ENCODE measurements around the gene SLC38A8.

Gene SLC38A8

DNA sequence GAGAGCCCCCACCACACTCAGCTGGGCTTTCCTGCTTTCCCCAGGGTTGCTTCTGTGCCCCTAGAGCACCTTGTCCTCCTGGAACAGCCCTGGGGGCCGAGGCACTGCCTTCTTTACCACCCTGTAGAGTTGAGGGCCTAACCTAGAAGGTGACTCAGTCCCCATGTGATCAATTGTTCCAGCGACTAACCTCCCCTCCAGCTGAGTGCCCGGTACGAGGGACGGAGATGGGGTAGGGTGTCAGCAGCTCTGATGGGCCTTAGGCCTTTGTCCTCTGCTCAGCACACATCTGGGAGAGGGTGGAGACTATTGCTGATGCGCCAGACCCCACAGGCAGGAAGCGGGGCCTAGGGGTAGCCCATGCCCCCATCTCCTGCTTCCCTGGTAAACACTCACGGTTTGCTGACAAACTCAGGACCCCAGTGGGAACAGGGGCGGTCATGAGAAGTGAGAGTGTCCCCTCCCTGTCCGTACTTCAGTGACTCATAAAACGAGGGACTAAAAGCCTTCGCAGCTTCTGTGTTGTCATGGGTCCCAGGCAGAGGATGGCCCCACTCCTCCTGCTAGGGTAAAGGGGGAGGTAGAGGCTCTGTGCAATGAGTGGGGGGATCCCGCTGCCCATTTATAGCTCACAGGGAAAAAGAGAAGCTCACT lies 41.5 kb downstream of the SLC38A8 start:
- TF ChIP-seq, protein P1, sequence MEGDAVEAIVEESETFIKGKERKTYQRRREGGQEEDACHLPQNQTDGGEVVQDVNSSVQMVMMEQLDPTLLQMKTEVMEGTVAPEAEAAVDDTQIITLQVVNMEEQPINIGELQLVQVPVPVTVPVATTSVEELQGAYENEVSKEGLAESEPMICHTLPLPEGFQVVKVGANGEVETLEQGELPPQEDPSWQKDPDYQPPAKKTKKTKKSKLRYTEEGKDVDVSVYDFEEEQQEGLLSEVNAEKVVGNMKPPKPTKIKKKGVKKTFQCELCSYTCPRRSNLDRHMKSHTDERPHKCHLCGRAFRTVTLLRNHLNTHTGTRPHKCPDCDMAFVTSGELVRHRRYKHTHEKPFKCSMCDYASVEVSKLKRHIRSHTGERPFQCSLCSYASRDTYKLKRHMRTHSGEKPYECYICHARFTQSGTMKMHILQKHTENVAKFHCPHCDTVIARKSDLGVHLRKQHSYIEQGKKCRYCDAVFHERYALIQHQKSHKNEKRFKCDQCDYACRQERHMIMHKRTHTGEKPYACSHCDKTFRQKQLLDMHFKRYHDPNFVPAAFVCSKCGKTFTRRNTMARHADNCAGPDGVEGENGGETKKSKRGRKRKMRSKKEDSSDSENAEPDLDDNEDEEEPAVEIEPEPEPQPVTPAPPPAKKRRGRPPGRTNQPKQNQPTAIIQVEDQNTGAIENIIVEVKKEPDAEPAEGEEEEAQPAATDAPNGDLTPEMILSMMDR (IDR thresholded peaks at IDR 0.05; ENCODE audit: control insufficient read depth, insufficient read depth, low read depth, low read length, missing control alignments) = no peak
- DNase-seq (ENCODE audit: low read depth) = no peak
- no peak overlapping the region for H3K4me3 ChIP-seq (ENCODE audit: control insufficient read depth, low read depth, low read length)

- no peak for DNase-seq (ENCODE audit: low read depth)
- TF ChIP-seq, protein P1 (IDR thresholded peaks at IDR 0.05; ENCODE audit: control insufficient read depth, insufficient read depth, low read depth, low read length, missing control alignments) = no peak
- no peak overlapping the region for H3K4me3 ChIP-seq (ENCODE audit: control insufficient read depth, low read depth, low read length)
These were observed 44.5 kb downstream of the SLC38A8 start for GRCh38 chr16:83998091-83998490.

- TF ChIP-seq, protein P1 (IDR thresholded peaks at IDR 0.05; ENCODE audit: control insufficient read depth, insufficient read depth, low read depth, low read length, missing control alignments) = no peak
- H3K4me3 ChIP-seq (ENCODE audit: control insufficient read depth, low read depth, low read length) = no peak overlapping the region
- DNase-seq (ENCODE audit: low read depth) = no peak
These were observed 45.9 kb downstream of the SLC38A8 start for GRCh38 chr16:83996481-83997252.

GRCh38 chr16:83995754-83996153 lies 46.8 kb downstream of the SLC38A8 start:
- no peak for DNase-seq (ENCODE audit: low read depth)

DNA sequence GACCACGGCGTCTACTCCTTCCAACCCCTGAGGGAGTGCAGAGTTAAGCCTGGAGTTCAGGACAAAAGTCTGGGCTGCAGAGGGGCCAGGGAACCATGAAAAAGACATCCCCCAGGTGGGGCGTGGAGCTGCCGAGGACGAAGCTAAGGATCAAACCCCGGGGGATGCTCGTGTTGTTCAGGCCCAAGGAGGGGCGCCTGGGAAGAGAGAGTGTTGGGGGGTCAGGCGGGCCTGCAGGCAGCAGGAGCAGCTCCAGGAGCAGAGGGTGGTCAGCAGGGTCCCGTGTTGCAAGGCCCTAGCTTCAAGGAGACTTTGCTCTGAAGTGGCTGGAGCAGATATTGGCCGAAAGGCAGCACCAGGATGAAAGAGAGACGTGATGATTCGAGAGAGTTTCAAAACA lies 47.9 kb downstream of the SLC38A8 start:
- no peak for DNase-seq (ENCODE audit: low read depth)
- TF ChIP-seq, protein P1 (IDR thresholded peaks at IDR 0.05; ENCODE audit: control insufficient read depth, insufficient read depth, low read depth, low read length, missing control alignments) = no peak
- no peak overlapping the region for H3K4me3 ChIP-seq (ENCODE audit: control insufficient read depth, low read depth, low read length)

More at GRCh38 chr16:83995754-83996153, 46.8 kb downstream of the SLC38A8 start:
- TF ChIP-seq, protein P1 (IDR thresholded peaks at IDR 0.05; ENCODE audit: control insufficient read depth, insufficient read depth, low read depth, low read length, missing control alignments) = no peak
- no peak overlapping the region for H3K4me3 ChIP-seq (ENCODE audit: control insufficient read depth, low read depth, low read length)

- DNase-seq (ENCODE audit: low read depth) = peak; percentile 90
- TF ChIP-seq, protein P1 (IDR thresholded peaks at IDR 0.05; ENCODE audit: control insufficient read depth, insufficient read depth, low read depth, low read length, missing control alignments) = no peak
- no peak overlapping the region for H3K4me3 ChIP-seq (ENCODE audit: control insufficient read depth, low read depth, low read length)
These were observed 48.5 kb downstream of the SLC38A8 start for GRCh38 chr16:83994087-83994486.
